HEK293T (cell line): ENCODE data around the gene ARHGAP10.
"Not testable (repeated sequence)": the region's sequence is repeated elsewhere in the genome, so short reads cannot be mapped to it uniquely, and the experiment has no call there.

Source experiments
- BHLHE40 ChIP-seq: fragments of 450-650 bp; IDR thresholded peaks from 2 replicates; pipeline ENCODE4 v1.6.1; 2016; ENCODE audit warnings: mild to moderate bottlenecking, moderate library complexity, borderline replicate concordance
- ELF4 ChIP-seq: fragments of 450-650 bp; IDR thresholded peaks from 2 replicates; pipeline ENCODE4 v1.6.1; 2017; ENCODE audit warnings: antibody characterized with exemption
- FOXA1 ChIP-seq: fragments of 450-650 bp; IDR thresholded peaks from 2 replicates; pipeline ENCODE4 v1.6.1; 2016; ENCODE audit warnings: mild to moderate bottlenecking
- FOXK2 ChIP-seq: fragments of 450-650 bp; IDR thresholded peaks from 2 replicates; pipeline ENCODE4 v1.6.1; 2016; ENCODE audit warnings: mild to moderate bottlenecking
- FOXM1 ChIP-seq: fragments of 450-650 bp; IDR thresholded peaks from 2 replicates; pipeline ENCODE4 v1.6.1; 2017; ENCODE audit warnings: mild to moderate bottlenecking, borderline replicate concordance
- HDGF ChIP-seq: fragments of 450-650 bp; IDR thresholded peaks from 2 replicates; pipeline ENCODE4 v1.6.1; 2017; ENCODE audit warnings: antibody characterized with exemption, borderline replicate concordance
- NFRKB ChIP-seq: fragments of 450-650 bp; IDR thresholded peaks from 2 replicates; pipeline ENCODE4 v1.6.1; 2016; ENCODE audit warnings: mild to moderate bottlenecking, moderate library complexity
- SP1 ChIP-seq: fragments of 450-650 bp; IDR thresholded peaks from 2 replicates; pipeline ENCODE4 v1.6.1; 2017
- SUZ12 ChIP-seq: fragments of 450-650 bp; IDR thresholded peaks from 2 replicates; pipeline ENCODE4 v1.6.1; 2016; ENCODE audit warnings: mild to moderate bottlenecking
- TARDBP ChIP-seq: fragments of 450-650 bp; IDR thresholded peaks from 2 replicates; pipeline ENCODE4 v1.6.1; 2016

- not testable (repeated sequence) for TF ChIP-seq NFRKB, TARDBP, FOXA1, HDGF, BHLHE40, SUZ12, SP1, ELF4, FOXM1, FOXK2
Observed at GRCh38 chr4:147799057-147799456, 67.2 kb downstream of the ARHGAP10 start.
